Smooth muscle cell (in vitro differentiated cells): Measurements from ENCODE around the gene PDLIM3. TPM values are rescaled to one million over a fixed set of nuclear protein-coding genes. Genes with fewer than 3 reads are reported as not detected.
"Not testable (repeated sequence)": the region's sequence is repeated elsewhere in the genome, so short reads cannot be mapped to it uniquely, and the experiment has no call there.

Experiments used
- DNase-seq: peaks from one replicate; lab custom pipeline; 2025; ENCODE audit not compliant: unreplicated experiment; lab: John Stamatoyannopoulos, UW
- H2AFZ ChIP-seq: fragments of 200-600 bp; sonication (generic); 2 replicates; pipeline ENCODE4 v1.6.0; 2016; ENCODE audit warnings: antibody characterized with exemption, low read depth, mild to moderate bottlenecking
- H3F3A ChIP-seq: fragments of 200-600 bp; sonication (generic); 2 replicates; pipeline ENCODE4 v1.6.0; 2017; ENCODE audit warnings: antibody characterized with exemption, low read depth
- H3K27ac ChIP-seq: fragments of 200-600 bp; sonication (generic); 2 replicates; pipeline ENCODE4 v1.5.1; 2016; ENCODE audit warnings: low read depth, mild to moderate bottlenecking
- H3K27me3 ChIP-seq: fragments of 200-600 bp; sonication (generic); 2 replicates; pipeline ENCODE4 v1.6.1; 2016; ENCODE audit warnings: low read depth, mild to moderate bottlenecking
- H3K36me3 ChIP-seq: fragments of 200-600 bp; sonication (generic); 2 replicates; pipeline ENCODE4 v1.5.1; 2016; ENCODE audit warnings: low read depth
- H3K4me1 ChIP-seq: fragments of 200-600 bp; sonication (generic); 2 replicates; pipeline ENCODE4 v1.5.1; 2016; ENCODE audit warnings: low read depth
- H3K4me2 ChIP-seq: fragments of 200-600 bp; sonication (generic); 2 replicates; pipeline ENCODE4 v1.6.0; 2016; ENCODE audit warnings: mild to moderate bottlenecking
- H3K4me3 ChIP-seq: fragments of 200-600 bp; sonication (generic); 2 replicates; pipeline ENCODE4 v1.5.1; 2016; ENCODE audit warnings: mild to moderate bottlenecking
- H3K79me2 ChIP-seq: fragments of 200-600 bp; sonication (generic); 2 replicates; pipeline ENCODE4 v1.6.0; 2016; ENCODE audit warnings: low read depth, mild to moderate bottlenecking
- H3K9ac ChIP-seq: fragments of 200-600 bp; sonication (generic); 2 replicates; pipeline ENCODE4 v1.6.0; 2016; ENCODE audit warnings: low read depth
- H3K9me3 ChIP-seq: fragments of 200-600 bp; sonication (generic); replicated peaks from 2 replicates; pipeline ENCODE4 v1.5.1; 2016; ENCODE audit warnings: low read depth
- H4K20me1 ChIP-seq: fragments of 200-600 bp; sonication (generic); 2 replicates; pipeline ENCODE4 v1.6.0; 2016; ENCODE audit warnings: low read depth
- CTCF ChIP-seq: fragments of 200-600 bp; sonication (generic); IDR thresholded peaks from 2 replicates; pipeline ENCODE4 v1.5.1; 2017; ENCODE audit warnings: borderline replicate concordance, mild to moderate bottlenecking, antibody characterized with exemption; ENCODE audit not compliant: insufficient read depth, poor library complexity, severe bottlenecking
- WGBS: methylation state at CpG from one replicate; pipeline ENCODE4 v1.1.7; 2016; ENCODE audit warnings: low lambda C conversion rate; 5-methylcytosine and 5-hydroxymethylcytosine counted together
- polyA plus RNA-seq: library from polyadenylated mRNA; unstranded; fragments of >200 nt; fragmentation: Nextera tagmentation; extraction: Ambion mirVana; gene quantifications from 2 replicates; pipeline ENCODE4 v1.2.1, GENCODE V29; 2016
- total RNA-seq: library from RNA; depleted of rRNA; stranded (reverse); fragments of >200 nt; gene quantifications from 2 replicates; pipeline ENCODE4 v1.2.3, GENCODE V29; 2014

The PDLIM3 gene
- total and polyA plus RNA-seq, 2 experiments from 2014 or later = 356 to 691 TPM

GRCh38 chr4:185559915-185560281, 24.6 kb upstream of the PDLIM3 start:
- Histone ChIP-seq H3K9ac (peak overlapping the region; percentile 87), H3K4me2 (peak overlapping the region; percentile 71)

GRCh38 chr4:185559251-185559914, 24.1 kb upstream of the PDLIM3 start:
- not testable (repeated sequence) for H2AFZ ChIP-seq, H3F3A ChIP-seq, H3K36me3 ChIP-seq, H3K27me3 ChIP-seq, H3K4me3 ChIP-seq, H3K9me3 ChIP-seq, H4K20me1 ChIP-seq, H3K79me2 ChIP-seq, DNase-seq, H3K4me1 ChIP-seq
- peak overlapping the region; percentile 87 for H3K9ac ChIP-seq
- WGBS = 62% methylated on average over 8 of the region's 8 CpGs
- H3K4me2 ChIP-seq = peak overlapping the region; percentile 71
- peak overlapping the region; percentile 98 for H3K27ac ChIP-seq

More at GRCh38 chr4:185559915-185560281, 24.6 kb upstream of the PDLIM3 start:
- TF ChIP-seq CTCF = no peak
- Histone ChIP-seq H3K4me1 (peaks cover 8% of the 10 kb centered on the region), H4K20me1 (no peaks in the 10 kb centered on the region), H3K27ac (peak overlapping the region; percentile 98), H3K36me3 (no peaks in the 10 kb centered on the region), H3K9me3 (no peaks in the 10 kb centered on the region), H2AFZ (no peak overlapping the region), H3K79me2 (no peaks in the 10 kb centered on the region), H3K4me3 (no peak overlapping the region), H3K27me3 (no peaks in the 10 kb centered on the region), H3F3A (peaks cover 6% of the 10 kb centered on the region)
- WGBS = 7% methylated on average over 4 of the region's 4 CpGs
- DNase-seq = peak; percentile 31

- H3K4me2 ChIP-seq = no peak overlapping the region
- H3K27me3 ChIP-seq = no peaks in the 10 kb centered on the region
- peaks cover 6% of the 10 kb centered on the region for H3K4me1 ChIP-seq
- no peaks in the 10 kb centered on the region for H3F3A ChIP-seq
- H3K36me3 ChIP-seq = no peaks in the 10 kb centered on the region
- no peak for TF ChIP-seq CTCF
- 93% methylated on average over 4 of the region's 4 CpGs for WGBS
- H3K9me3 ChIP-seq = no peaks in the 10 kb centered on the region
- H3K27ac ChIP-seq = no peak overlapping the region
- H3K4me3 ChIP-seq = no peak overlapping the region
- no peaks in the 10 kb centered on the region for H4K20me1 ChIP-seq
- no peak overlapping the region for H2AFZ ChIP-seq
- H3K9ac ChIP-seq = no peak overlapping the region
- H3K79me2 ChIP-seq = no peaks in the 10 kb centered on the region
- DNase-seq = no peak
Measured at GRCh38 chr4:185554365-185555126, 19.2 kb upstream of the PDLIM3 start.

GRCh38 chr4:185552254-185552653, 16.9 kb upstream of the PDLIM3 start:
- TF ChIP-seq CTCF = no peak
- no peak for DNase-seq
- H3K4me2 ChIP-seq = no peak overlapping the region
- no peaks in the 10 kb centered on the region for H3K36me3 ChIP-seq
- 63% methylated on average over 2 of the region's 2 CpGs for WGBS
- peak overlapping the region; percentile 24 for H2AFZ ChIP-seq
- no peaks in the 10 kb centered on the region for H3K27me3 ChIP-seq
- no peaks in the 10 kb centered on the region for H3K9me3 ChIP-seq
- no peaks in the 10 kb centered on the region for H3K4me1 ChIP-seq
- no peak overlapping the region for H3K4me3 ChIP-seq
- H3K79me2 ChIP-seq = no peaks in the 10 kb centered on the region
- H4K20me1 ChIP-seq = no peaks in the 10 kb centered on the region
- no peak overlapping the region for H3K27ac ChIP-seq
- H3F3A ChIP-seq = no peaks in the 10 kb centered on the region
- H3K9ac ChIP-seq = no peak overlapping the region
